GM13977 (cell line): Measurements from ENCODE around the gene SLC10A2.
"Not testable (repeated sequence)": the region's sequence is repeated elsewhere in the genome, so short reads cannot be mapped to it uniquely, and the experiment has no call there.

Source experiments
- DNase-seq: peaks from one replicate; pipeline ENCODE4 v3.0.0; 2012; ENCODE audit warnings: low spot score
- CTCF ChIP-seq: IDR thresholded peaks from 2 replicates; pipeline ENCODE4 v1.5.1; 2012; ENCODE audit warnings: mild to moderate bottlenecking, control low read depth; ENCODE audit not compliant: insufficient read depth; ENCODE audit errors: extremely low read depth, missing control alignments
- in situ Hi-C: fragments of 300-500 bp; cut with MboI; formaldehyde crosslinking; loops from one replicate; pipeline ENCODE4 v1.12.0; 2022; ENCODE audit warnings: low sequenced_read_pairs, low pct_unique_long_range_greater_than_20kb, mixed read lengths, inconsistent platforms; ENCODE audit not compliant: unreplicated experiment

Gene SLC10A2

GRCh38 chr13:103100830-103101229 lies 34.6 kb upstream of the SLC10A2 start:
- in situ Hi-C loops, result no loop called here
- no peak for TF ChIP-seq CTCF
- DNase-seq, result no peak

- in situ Hi-C loops, result no loop called here
- no peak for TF ChIP-seq CTCF
- DNase-seq, result no peak
Measured at GRCh38 chr13:103099722-103100293, 33.6 kb upstream of the SLC10A2 start.

GRCh38 chr13:103098535-103098934 lies 32.3 kb upstream of the SLC10A2 start:
- in situ Hi-C loops, result no loop called here
- no peak for TF ChIP-seq CTCF
- DNase-seq, result no peak

- in situ Hi-C loops, result no loop called here
- TF ChIP-seq CTCF, result no peak
- no peak for DNase-seq
Measured at GRCh38 chr13:103097366-103097928, 31.2 kb upstream of the SLC10A2 start.

- in situ Hi-C loops, DNase-seq: not testable (repeated sequence)
Measured at GRCh38 chr13:103093649-103094048, 27.4 kb upstream of the SLC10A2 start.

GRCh38 chr13:103087275-103087674 lies 21.1 kb upstream of the SLC10A2 start:
- in situ Hi-C loops, result no loop called here
- TF ChIP-seq CTCF, result no peak
- DNase-seq, result no peak

- TF ChIP-seq CTCF, result no peak
- in situ Hi-C loops, result no loop called here
- no peak for DNase-seq
Measured at GRCh38 chr13:103081435-103081834, 15.2 kb upstream of the SLC10A2 start.
